ENCODE measurements around the gene KIDINS220.

Gene KIDINS220

DNA sequence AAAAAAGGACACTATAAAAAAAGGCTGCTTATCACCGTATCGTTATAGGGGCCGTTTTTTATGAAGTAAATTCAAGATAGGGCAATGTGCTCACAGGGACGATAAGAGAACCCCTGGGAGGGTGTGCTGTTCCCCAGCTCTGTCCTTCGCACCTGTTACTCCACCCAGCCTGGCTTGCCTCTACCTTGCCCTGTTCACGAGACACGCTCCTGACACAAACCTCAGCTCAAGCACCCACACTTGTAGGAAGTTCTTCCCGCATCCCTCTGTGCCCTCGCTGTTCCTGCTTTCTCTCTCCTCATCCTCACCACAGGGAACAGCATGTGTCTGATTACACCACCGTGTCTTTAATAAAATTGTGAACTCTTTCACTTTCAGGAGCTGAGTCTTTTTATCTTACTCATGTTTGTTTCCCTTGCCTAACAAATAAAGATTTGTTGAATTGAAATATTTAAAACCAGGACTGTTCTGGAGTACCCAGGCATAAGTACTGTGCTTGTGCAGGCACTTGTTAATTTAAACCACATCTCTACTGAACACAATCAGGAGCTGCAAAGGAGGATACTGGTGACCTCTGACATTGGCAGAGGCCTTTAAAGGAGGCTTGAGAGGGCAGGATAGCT, 26.0 kb upstream of the KIDINS220 start:
- Histone ChIP-seq H3K27ac (ENCODE audit: low read length) (no peak overlapping the region), H3K9ac (ENCODE audit: low read depth, low read length) (no peak overlapping the region), H3K4me2 (ENCODE audit: insufficient read depth, low read length) (no peak overlapping the region), H3K9me3 (ENCODE audit: insufficient read depth, low read length, severe bottlenecking) (no peaks in the 10 kb centered on the region), H3K36me3 (ENCODE audit: insufficient read depth, low read length) (peaks cover 7% of the 10 kb centered on the region; the same call in 1 of the 2 replicates), H3K4me1 (ENCODE audit: insufficient read depth, low read length) (no peaks in the 10 kb centered on the region), H3K4me3 (ENCODE audit: low read depth in 1 of 2, low read length in 2 of 2) (no peak overlapping the region), H2AFZ (ENCODE audit: low read depth, low read length) (no peak overlapping the region), H3K79me2 (ENCODE audit: insufficient read depth, low read length) (no peaks in the 10 kb centered on the region), H4K20me1 (ENCODE audit: insufficient read depth, low read length) (no peaks in the 10 kb centered on the region), H3K27me3 (ENCODE audit: insufficient read depth, low read length, poor library complexity) (no peaks in the 10 kb centered on the region)
- DNase-seq (no peak), ATAC-seq (ENCODE audit: insufficient read depth, low read depth) (no peak)
- no peak for TF ChIP-seq EZH2 (IDR thresholded peaks at IDR 0.05; ENCODE audit: borderline replicate concordance, low read depth, low read length, severe bottlenecking)
- TF ChIP-seq, protein P1, sequence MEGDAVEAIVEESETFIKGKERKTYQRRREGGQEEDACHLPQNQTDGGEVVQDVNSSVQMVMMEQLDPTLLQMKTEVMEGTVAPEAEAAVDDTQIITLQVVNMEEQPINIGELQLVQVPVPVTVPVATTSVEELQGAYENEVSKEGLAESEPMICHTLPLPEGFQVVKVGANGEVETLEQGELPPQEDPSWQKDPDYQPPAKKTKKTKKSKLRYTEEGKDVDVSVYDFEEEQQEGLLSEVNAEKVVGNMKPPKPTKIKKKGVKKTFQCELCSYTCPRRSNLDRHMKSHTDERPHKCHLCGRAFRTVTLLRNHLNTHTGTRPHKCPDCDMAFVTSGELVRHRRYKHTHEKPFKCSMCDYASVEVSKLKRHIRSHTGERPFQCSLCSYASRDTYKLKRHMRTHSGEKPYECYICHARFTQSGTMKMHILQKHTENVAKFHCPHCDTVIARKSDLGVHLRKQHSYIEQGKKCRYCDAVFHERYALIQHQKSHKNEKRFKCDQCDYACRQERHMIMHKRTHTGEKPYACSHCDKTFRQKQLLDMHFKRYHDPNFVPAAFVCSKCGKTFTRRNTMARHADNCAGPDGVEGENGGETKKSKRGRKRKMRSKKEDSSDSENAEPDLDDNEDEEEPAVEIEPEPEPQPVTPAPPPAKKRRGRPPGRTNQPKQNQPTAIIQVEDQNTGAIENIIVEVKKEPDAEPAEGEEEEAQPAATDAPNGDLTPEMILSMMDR (IDR thresholded peaks at IDR 0.05; ENCODE audit: borderline replicate concordance, extremely low read depth, low read length, poor library complexity, severe bottlenecking) = no peak

GRCh38 chr2:8862230-8862629, 24.8 kb upstream of the KIDINS220 start:
- Histone ChIP-seq H3K27ac (ENCODE audit: low read length) (no peak overlapping the region), H3K9me3 (ENCODE audit: insufficient read depth, low read length, severe bottlenecking) (no peaks in the 10 kb centered on the region), H4K20me1 (ENCODE audit: insufficient read depth, low read length) (no peaks in the 10 kb centered on the region), H3K9ac (ENCODE audit: low read depth, low read length) (no peak overlapping the region), H3K4me3 (ENCODE audit: low read depth in 1 of 2, low read length in 2 of 2) (no peak overlapping the region), H3K79me2 (ENCODE audit: insufficient read depth, low read length) (no peaks in the 10 kb centered on the region), H3K4me2 (ENCODE audit: insufficient read depth, low read length) (no peak overlapping the region), H3K36me3 (ENCODE audit: insufficient read depth, low read length) (peaks cover 10% of the 10 kb centered on the region; the same call in 1 of the 2 replicates), H3K4me1 (ENCODE audit: insufficient read depth, low read length) (no peaks in the 10 kb centered on the region), H3K27me3 (ENCODE audit: insufficient read depth, low read length, poor library complexity) (no peaks in the 10 kb centered on the region), H2AFZ (ENCODE audit: low read depth, low read length) (no peak overlapping the region)
- TF ChIP-seq, protein P1 (IDR thresholded peaks at IDR 0.05; ENCODE audit: borderline replicate concordance, extremely low read depth, low read length, poor library complexity, severe bottlenecking) = no peak
- TF ChIP-seq EZH2 (IDR thresholded peaks at IDR 0.05; ENCODE audit: borderline replicate concordance, low read depth, low read length, severe bottlenecking) = no peak
- ATAC-seq (ENCODE audit: insufficient read depth, low read depth) (no peak), DNase-seq (no peak)

DNA sequence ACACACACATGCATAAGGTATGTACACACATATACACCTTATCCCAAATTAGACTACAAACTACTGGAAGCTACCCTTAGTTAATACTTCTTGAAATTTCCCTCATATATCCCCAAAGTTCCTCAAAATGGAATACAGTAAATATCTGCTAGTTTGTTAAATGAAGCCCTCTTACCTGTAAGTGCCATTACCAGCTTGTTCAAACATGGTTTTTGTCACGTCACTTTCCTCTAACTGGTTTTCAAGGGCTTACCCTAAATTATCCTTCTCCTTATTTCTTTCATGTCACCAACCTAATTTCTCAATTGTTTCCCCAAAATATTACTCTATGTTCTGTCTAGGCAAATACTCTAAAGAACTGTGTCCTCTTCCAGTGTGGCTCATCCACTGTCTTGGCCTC, 24.4 kb upstream of the KIDINS220 start:
- no peak for DNase-seq
- H2AFZ ChIP-seq (ENCODE audit: low read depth, low read length) = no peak overlapping the region

More for the DNA sequence above, 24.4 kb upstream of the KIDINS220 start:
- no peaks in the 10 kb centered on the region for H4K20me1 ChIP-seq (ENCODE audit: insufficient read depth, low read length)
- TF ChIP-seq, protein P1 (IDR thresholded peaks at IDR 0.05; ENCODE audit: borderline replicate concordance, extremely low read depth, low read length, poor library complexity, severe bottlenecking) = no peak
- no peak for TF ChIP-seq EZH2 (IDR thresholded peaks at IDR 0.05; ENCODE audit: borderline replicate concordance, low read depth, low read length, severe bottlenecking)
- H3K4me3 ChIP-seq (ENCODE audit: low read depth in 1 of 2, low read length in 2 of 2) = no peak overlapping the region
- H3K4me1 ChIP-seq (ENCODE audit: insufficient read depth, low read length) = no peaks in the 10 kb centered on the region
- peaks cover 10% of the 10 kb centered on the region; the same call in 1 of the 2 replicates for H3K36me3 ChIP-seq (ENCODE audit: insufficient read depth, low read length)
- H3K27me3 ChIP-seq (ENCODE audit: insufficient read depth, low read length, poor library complexity) = no peaks in the 10 kb centered on the region
- no peak overlapping the region for H3K4me2 ChIP-seq (ENCODE audit: insufficient read depth, low read length)
- no peak overlapping the region for H3K9ac ChIP-seq (ENCODE audit: low read depth, low read length)
- H3K79me2 ChIP-seq (ENCODE audit: insufficient read depth, low read length) = no peaks in the 10 kb centered on the region
- H3K27ac ChIP-seq (ENCODE audit: low read length) = no peak overlapping the region
- no peaks in the 10 kb centered on the region for H3K9me3 ChIP-seq (ENCODE audit: insufficient read depth, low read length, severe bottlenecking)
- ATAC-seq (ENCODE audit: insufficient read depth, low read depth) = no peak
